ENCODE results near the gene ACE.

ACE gene

GRCh38 chr17:63475491-63476412 lies 1.1 kb upstream of the ACE start:
- no peak for DNase-seq

GRCh38 chr17:63476459-63476853 lies 405 bp upstream of the ACE start:
- DNase-seq: no peak

- no peak for DNase-seq
These were observed 899 bp downstream of the ACE start for GRCh38 chr17:63477480-63478440.

GRCh38 chr17:63478814-63479494 lies 2.1 kb downstream of the ACE start:
- DNase-seq: peak; percentile 90

- no peak for DNase-seq
These were observed 2.8 kb downstream of the ACE start for GRCh38 chr17:63479495-63480184.

- DNase-seq: no peak
These were observed 3.4 kb downstream of the ACE start for GRCh38 chr17:63480192-63480784.

GRCh38 chr17:63480826-63481487 lies 4.1 kb downstream of the ACE start:
- no peak for DNase-seq

- no peak for DNase-seq
These were observed 4.6 kb downstream of the ACE start for GRCh38 chr17:63481488-63481870.

- no peak for DNase-seq
These were observed 5.6 kb downstream of the ACE start for GRCh38 chr17:63482509-63482908.

GRCh38 chr17:63483038-63483437 lies 6.2 kb downstream of the ACE start:
- no peak for DNase-seq

- no peak for DNase-seq
These were observed 7.1 kb downstream of the ACE start for GRCh38 chr17:63483655-63484575.

GRCh38 chr17:63486317-63487013 lies 9.6 kb downstream of the ACE start:
- no peak for DNase-seq

GRCh38 chr17:63487014-63487339 lies 10.1 kb downstream of the ACE start:
- DNase-seq: no peak

- DNase-seq: no peak
These were observed 12.0 kb downstream of the ACE start for GRCh38 chr17:63488851-63489250.

GRCh38 chr17:63489291-63489690 lies 12.4 kb downstream of the ACE start:
- no peak for DNase-seq

- no peak for DNase-seq
These were observed 13.5 kb downstream of the ACE start for GRCh38 chr17:63490329-63490728.

- no peak for DNase-seq
These were observed 14.1 kb downstream of the ACE start for GRCh38 chr17:63490858-63491400.

GRCh38 chr17:63491413-63491812 lies 14.6 kb downstream of the ACE start:
- DNase-seq: no peak

- no peak for DNase-seq
These were observed 15.2 kb downstream of the ACE start for GRCh38 chr17:63491977-63492618.

All from amniotic stem cell (primary cell).